Skeletal muscle satellite cell (primary cell): ENCODE data around the gene AS3MT. TPM values are rescaled to one million over a fixed set of nuclear protein-coding genes. Genes with fewer than 3 reads are reported as not detected.
"Not testable (repeated sequence)": the region's sequence is repeated elsewhere in the genome, so short reads cannot be mapped to it uniquely, and the experiment has no call there.

ENCODE experiments used
- H3K27me3 ChIP-seq: 2 replicates; pipeline ENCODE4 v1.7.0; 2013; ENCODE audit warnings: low read length; ENCODE audit not compliant: control insufficient read depth, insufficient read depth
- H3K36me3 ChIP-seq: 2 replicates; pipeline ENCODE4 v1.7.0; 2013; ENCODE audit warnings: mild to moderate bottlenecking, control low read depth, low read length; ENCODE audit not compliant: insufficient read depth
- H3K4me1 ChIP-seq: 2 replicates; pipeline ENCODE4 v1.7.0; 2013; ENCODE audit warnings: low read length; ENCODE audit not compliant: control insufficient read depth, insufficient read depth
- H3K4me2 ChIP-seq: 2 replicates; pipeline ENCODE4 v1.7.0; 2013; ENCODE audit warnings: mild to moderate bottlenecking, low read length
- H3K4me3 ChIP-seq: 2 replicates; pipeline ENCODE4 v1.7.0; 2013; ENCODE audit warnings: low read length
- H3K9ac ChIP-seq: 2 replicates; pipeline ENCODE4 v1.7.0; 2013; ENCODE audit warnings: mild to moderate bottlenecking, low read depth, low read length, moderate library complexity
- H3K9me3 ChIP-seq: replicated peaks from 2 replicates; pipeline ENCODE4 v1.7.0; 2013; ENCODE audit warnings: mild to moderate bottlenecking, control low read depth, low read length
- total RNA-seq: library from RNA; depleted of rRNA; stranded (reverse); fragments of >200 nt; gene quantifications from 2 replicates; pipeline ENCODE4 v1.2.3, GENCODE V29; 2012; rRNA removed

AS3MT gene, protein sequence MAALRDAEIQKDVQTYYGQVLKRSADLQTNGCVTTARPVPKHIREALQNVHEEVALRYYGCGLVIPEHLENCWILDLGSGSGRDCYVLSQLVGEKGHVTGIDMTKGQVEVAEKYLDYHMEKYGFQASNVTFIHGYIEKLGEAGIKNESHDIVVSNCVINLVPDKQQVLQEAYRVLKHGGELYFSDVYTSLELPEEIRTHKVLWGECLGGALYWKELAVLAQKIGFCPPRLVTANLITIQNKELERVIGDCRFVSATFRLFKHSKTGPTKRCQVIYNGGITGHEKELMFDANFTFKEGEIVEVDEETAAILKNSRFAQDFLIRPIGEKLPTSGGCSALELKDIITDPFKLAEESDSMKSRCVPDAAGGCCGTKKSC
- total RNA-seq, result 0.25 and 0.66 TPM in 2 replicates

GRCh38 chr10:102869258-102870198 is at the start of gene AS3MT:
TSS of gene AS3MT (plus strand) at chr10:102869470. CDS start at chr10:102869593, 123 bp downstream.
- no peaks in the 10 kb centered on the region for H3K9me3 ChIP-seq
- H3K4me3 ChIP-seq, result peak within 1 kb of the TSS; percentile 72
- H3K4me2 ChIP-seq, result peak within 1 kb of the TSS; percentile 95
- H3K36me3 ChIP-seq, result no peaks in the 10 kb centered on the region
- H3K27me3 ChIP-seq, result no peaks in the 10 kb centered on the region
- H3K9ac ChIP-seq, result peak within 1 kb of the TSS; percentile 59
- H3K4me1 ChIP-seq, result peaks cover 9% of the 10 kb centered on the region

DNA sequence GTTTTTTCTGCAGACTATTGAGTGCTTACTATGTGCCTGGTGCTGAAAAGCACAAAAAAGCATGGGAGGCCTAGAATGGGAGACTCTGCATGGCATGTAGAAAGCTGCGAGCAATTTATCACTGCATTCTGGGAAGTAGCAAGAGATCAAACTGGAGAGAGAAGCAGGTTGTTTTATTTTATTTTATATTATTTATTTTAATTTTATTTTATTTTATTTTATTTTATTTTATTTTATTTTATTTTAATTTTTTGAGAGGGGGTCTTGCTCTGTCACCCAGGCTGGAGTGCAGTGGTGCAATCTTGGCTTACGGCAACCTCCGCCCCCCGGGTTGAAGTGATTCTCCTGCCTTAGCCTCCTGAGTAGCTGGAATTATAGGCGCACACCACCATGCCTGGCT is 49.3 kb upstream of the AS3MT start:
- H3K36me3 ChIP-seq, H3K4me2 ChIP-seq, H3K9ac ChIP-seq, H3K4me3 ChIP-seq, H3K9me3 ChIP-seq, H3K27me3 ChIP-seq: not testable (repeated sequence)
- H3K4me1 ChIP-seq, result peaks cover 17% of the 10 kb centered on the region

DNA sequence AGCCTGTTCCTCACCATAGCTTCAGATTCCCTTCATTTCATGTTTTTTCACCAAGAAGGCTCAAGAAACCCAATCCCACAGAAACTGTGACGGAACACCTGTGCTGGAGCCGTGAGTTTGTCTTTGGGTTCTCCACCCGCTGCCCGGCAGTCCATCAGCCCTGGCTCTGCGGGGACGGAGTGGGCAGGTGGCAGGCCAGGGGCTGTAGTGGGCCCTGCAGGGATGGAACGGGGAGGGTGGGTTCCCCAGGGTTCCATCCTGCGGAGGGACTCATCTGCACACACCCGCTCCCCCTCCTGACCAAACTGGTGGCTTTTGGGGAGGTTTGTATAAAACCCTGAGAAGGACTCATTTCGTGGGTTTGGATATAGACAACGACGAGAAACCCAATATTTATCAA is 47.0 kb upstream of the AS3MT start:
- H3K4me2 ChIP-seq, result no peak overlapping the region
- H3K9ac ChIP-seq, result no peak overlapping the region
- H3K36me3 ChIP-seq, result no peaks in the 10 kb centered on the region
- no peak overlapping the region for H3K4me3 ChIP-seq
- H3K9me3 ChIP-seq, result no peaks in the 10 kb centered on the region
- H3K27me3 ChIP-seq, result no peaks in the 10 kb centered on the region
- no peaks in the 10 kb centered on the region for H3K4me1 ChIP-seq

GRCh38 chr10:102824664-102825063 is 44.6 kb upstream of the AS3MT start:
- no peak overlapping the region for H3K9ac ChIP-seq
- no peak overlapping the region for H3K4me3 ChIP-seq
- no peaks in the 10 kb centered on the region for H3K36me3 ChIP-seq
- no peaks in the 10 kb centered on the region for H3K27me3 ChIP-seq
- no peaks in the 10 kb centered on the region for H3K4me1 ChIP-seq
- H3K4me2 ChIP-seq, result no peak overlapping the region
- no peaks in the 10 kb centered on the region for H3K9me3 ChIP-seq

GRCh38 chr10:102826148-102826796 is 43.0 kb upstream of the AS3MT start:
- peaks cover 4% of the 10 kb centered on the region for H3K27me3 ChIP-seq
- H3K4me1 ChIP-seq, result no peaks in the 10 kb centered on the region
- no peak overlapping the region for H3K4me2 ChIP-seq
- H3K4me3 ChIP-seq, result no peak overlapping the region
- no peaks in the 10 kb centered on the region for H3K9me3 ChIP-seq
- no peak overlapping the region for H3K9ac ChIP-seq
- H3K36me3 ChIP-seq, result no peaks in the 10 kb centered on the region

DNA sequence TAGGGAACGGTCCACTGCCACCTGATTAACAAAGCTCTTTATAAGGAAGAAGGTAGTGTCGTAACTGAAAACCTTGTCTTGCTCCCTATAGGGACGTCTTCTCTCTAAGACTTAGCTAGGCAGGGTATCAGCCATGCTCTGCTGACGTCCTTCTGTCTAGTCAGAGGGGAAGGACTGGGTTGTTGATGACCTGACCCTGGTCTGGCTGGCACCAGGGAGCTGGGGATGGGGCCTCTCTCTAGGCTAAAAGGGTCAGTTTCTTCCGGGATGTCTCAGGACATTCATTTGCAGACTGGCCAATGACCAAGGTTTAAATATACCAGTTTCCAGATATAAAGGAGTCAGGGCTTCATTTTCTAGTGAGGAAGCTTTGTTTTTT is 41.7 kb upstream of the AS3MT start:
- no peaks in the 10 kb centered on the region for H3K4me1 ChIP-seq
- peaks cover 4% of the 10 kb centered on the region for H3K27me3 ChIP-seq
- H3K9me3 ChIP-seq, result no peaks in the 10 kb centered on the region
- no peak overlapping the region for H3K4me3 ChIP-seq
- H3K9ac ChIP-seq, result no peak overlapping the region
- H3K36me3 ChIP-seq, result no peaks in the 10 kb centered on the region
- H3K4me2 ChIP-seq, result no peak overlapping the region

DNA sequence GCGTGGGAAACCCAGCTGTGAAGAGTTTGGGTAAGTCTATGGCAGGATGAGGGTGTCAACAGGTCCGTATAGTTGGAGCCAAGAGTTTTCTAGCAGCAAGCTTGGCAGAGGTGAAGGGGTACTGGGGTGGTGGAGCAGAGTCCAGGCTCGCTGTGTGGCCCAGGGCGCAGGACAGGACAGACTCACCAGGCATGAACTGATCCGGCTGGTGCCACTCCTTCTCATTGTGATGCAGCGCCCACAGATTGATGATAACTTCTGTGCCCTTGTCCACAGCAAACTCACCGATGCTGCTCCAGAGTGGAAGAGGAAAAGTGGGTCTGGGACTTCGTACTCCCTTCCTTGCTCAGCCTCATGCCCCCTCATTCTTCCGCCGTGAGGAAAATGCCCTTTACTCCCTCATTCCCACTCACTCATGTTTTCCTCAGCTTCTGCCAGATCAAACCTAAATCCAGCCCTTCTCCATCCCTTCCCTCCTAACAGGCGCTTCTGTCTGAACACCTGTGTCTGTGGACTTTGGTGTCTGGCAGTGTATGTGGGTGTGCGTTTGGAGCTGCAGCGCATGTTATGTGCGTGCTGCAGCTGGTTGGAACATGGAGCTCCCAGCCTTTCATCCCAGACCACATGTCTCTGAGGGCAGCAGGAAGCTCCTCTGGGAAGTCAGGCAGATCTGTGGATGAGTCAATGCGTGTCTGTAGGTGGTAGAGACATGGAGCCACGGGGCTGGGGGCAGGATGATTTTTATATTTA is 37.8 kb upstream of the AS3MT start:
- no peak overlapping the region for H3K9ac ChIP-seq
- no peak overlapping the region for H3K4me3 ChIP-seq
- no peaks in the 10 kb centered on the region for H3K9me3 ChIP-seq
- H3K27me3 ChIP-seq, result peaks cover 4% of the 10 kb centered on the region
- no peak overlapping the region for H3K4me2 ChIP-seq
- no peaks in the 10 kb centered on the region for H3K4me1 ChIP-seq
- H3K36me3 ChIP-seq, result no peaks in the 10 kb centered on the region

DNA sequence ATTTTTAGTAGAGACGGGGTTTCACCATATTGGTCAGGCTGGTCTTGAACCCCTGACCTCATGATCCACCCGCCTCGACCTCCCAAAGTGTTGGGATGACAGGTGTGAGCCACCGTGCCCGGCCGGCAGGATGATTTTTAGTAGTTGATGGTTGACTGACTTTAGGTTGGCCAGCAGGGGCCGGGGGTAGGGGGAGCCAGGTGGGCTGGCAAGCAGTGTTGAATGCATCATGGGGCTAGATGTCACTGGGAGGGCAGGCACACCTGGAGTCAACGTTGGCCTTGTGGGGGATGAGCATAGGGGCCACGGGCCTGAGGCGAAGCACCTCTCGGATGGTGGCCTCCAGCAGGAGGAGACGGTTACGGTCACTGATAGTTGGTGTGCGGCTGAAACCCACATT is 37.0 kb upstream of the AS3MT start:
- Histone ChIP-seq H3K4me1 (no peaks in the 10 kb centered on the region), H3K36me3 (no peaks in the 10 kb centered on the region), H3K27me3 (peaks cover 4% of the 10 kb centered on the region), H3K9ac (no peak overlapping the region), H3K4me2 (no peak overlapping the region), H3K4me3 (no peak overlapping the region), H3K9me3 (no peaks in the 10 kb centered on the region)

- Histone ChIP-seq H3K27me3 (peaks cover 4% of the 10 kb centered on the region), H3K36me3 (no peaks in the 10 kb centered on the region), H3K4me2 (no peak overlapping the region), H3K4me3 (no peak overlapping the region), H3K4me1 (no peaks in the 10 kb centered on the region), H3K9me3 (no peaks in the 10 kb centered on the region), H3K9ac (no peak overlapping the region)
Measured at GRCh38 chr10:102832987-102833386, 36.3 kb upstream of the AS3MT start.

GRCh38 chr10:102834143-102834542 is 35.1 kb upstream of the AS3MT start:
- Histone ChIP-seq H3K36me3 (no peaks in the 10 kb centered on the region), H3K9me3 (no peaks in the 10 kb centered on the region), H3K4me1 (no peaks in the 10 kb centered on the region), H3K27me3 (peaks cover 4% of the 10 kb centered on the region), H3K4me3 (no peak overlapping the region), H3K9ac (no peak overlapping the region), H3K4me2 (no peak overlapping the region)

DNA sequence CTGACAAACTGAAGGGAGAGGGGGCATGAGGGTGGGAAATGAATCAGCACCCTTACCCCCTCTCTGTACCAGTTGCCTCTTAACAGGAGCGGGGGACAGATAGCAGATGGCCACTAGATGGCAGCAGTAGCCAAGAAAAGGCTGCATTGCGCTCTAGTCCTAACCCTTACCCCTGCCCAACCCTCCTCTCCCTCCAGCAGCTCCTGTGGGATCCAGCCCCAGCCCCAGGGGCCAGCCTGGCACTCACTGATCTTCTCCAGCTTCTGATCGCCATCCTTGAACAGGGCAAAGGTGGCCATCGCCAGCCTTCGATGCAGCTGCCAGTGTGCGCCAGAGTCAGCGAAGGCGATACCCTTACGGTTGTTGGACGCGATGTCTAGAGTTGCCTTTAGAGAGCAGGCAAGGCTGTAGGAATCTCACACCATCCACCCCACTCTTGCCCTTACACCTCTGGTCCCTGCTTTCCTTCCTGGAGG is 34.2 kb upstream of the AS3MT start:
- no peaks in the 10 kb centered on the region for H3K4me1 ChIP-seq
- H3K4me2 ChIP-seq, result no peak overlapping the region
- H3K9me3 ChIP-seq, result no peaks in the 10 kb centered on the region
- H3K27me3 ChIP-seq, result peaks cover 5% of the 10 kb centered on the region
- H3K9ac ChIP-seq, result no peak overlapping the region
- H3K36me3 ChIP-seq, result no peaks in the 10 kb centered on the region
- no peak overlapping the region for H3K4me3 ChIP-seq
